ENCODE data around the gene BHLHA15. TPM values are rescaled to one million over a fixed set of nuclear protein-coding genes. Genes with fewer than 3 reads are reported as not detected.
A peak's percentile ranks its signal among the peaks of the same experiment; 100 is the strongest.

BHLHA15 gene
- total RNA-seq, 6 donors from 2014 or later, result 2.4 to 20.1 (median 3.5) TPM; not detected in 1

DNA sequence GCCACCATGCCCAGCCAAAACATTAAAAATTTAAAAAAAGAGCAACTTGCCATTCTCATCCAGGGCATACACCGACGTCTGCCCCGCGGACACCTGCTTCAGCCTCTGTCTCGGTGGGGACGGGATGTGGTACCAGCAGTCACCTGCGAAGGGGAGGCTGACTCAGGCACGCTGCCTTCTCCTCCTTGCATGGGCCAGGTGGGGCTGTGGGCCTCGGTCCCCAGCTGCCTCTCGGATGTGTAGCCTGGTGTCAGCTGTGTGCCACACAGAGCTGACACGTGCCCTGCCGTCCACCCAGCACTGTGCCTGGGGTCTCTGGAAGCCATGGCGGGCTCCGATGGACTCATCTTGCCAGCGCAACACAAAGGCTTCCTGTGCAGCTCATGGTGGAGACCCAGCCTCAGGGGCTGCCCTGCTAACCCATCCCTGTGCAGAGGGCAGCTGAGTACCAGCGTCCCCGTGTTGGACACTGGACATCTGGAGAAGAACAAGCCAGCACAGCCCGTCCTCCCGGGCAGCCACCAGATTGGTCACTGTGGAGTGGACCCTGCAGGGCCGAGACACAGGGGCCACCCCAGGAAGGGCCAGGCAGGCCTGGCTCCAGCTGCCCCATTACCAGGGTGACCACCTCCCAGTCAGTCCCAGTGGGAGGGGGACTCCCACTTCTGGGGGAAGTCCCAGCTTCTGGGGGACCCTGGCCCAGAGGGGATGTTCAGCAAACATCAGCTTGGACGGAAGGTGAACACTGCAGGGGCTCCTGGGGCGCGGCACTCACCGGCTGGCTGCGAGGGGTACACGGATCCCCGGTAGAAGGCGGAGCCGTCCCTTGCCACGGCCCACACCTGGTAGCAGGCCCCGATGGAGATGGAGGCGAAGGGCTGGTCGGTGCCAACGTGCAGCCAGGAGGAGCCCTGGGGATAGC is 10.6 kb downstream of the BHLHA15 start:
- H3K9me3 ChIP-seq, result no peaks in the 10 kb centered on the region
- H3K4me3 ChIP-seq, result no peak overlapping the region
- ATAC-seq (ENCODE audit: low FRiP score in 2 of 2) (peak in 1 of 2 donors; percentile 26), DNase-seq (no peak)
- no peak overlapping the region for H3K27ac ChIP-seq
- no peaks in the 10 kb centered on the region for H3K4me1 ChIP-seq
- no peaks in the 10 kb centered on the region for H3K27me3 ChIP-seq
- WGBS, 2 donors, result 98 to 100% methylated on average over 11 to 34 of the region's 34 CpGs
- TF ChIP-seq POLR2A (IDR thresholded peaks at IDR 0.05) (no peak), POLR2AphosphoS5 (IDR thresholded peaks at IDR 0.05) (no peak), EP300 (IDR thresholded peaks at IDR 0.05) (no peak)
- TF ChIP-seq, protein P1, sequence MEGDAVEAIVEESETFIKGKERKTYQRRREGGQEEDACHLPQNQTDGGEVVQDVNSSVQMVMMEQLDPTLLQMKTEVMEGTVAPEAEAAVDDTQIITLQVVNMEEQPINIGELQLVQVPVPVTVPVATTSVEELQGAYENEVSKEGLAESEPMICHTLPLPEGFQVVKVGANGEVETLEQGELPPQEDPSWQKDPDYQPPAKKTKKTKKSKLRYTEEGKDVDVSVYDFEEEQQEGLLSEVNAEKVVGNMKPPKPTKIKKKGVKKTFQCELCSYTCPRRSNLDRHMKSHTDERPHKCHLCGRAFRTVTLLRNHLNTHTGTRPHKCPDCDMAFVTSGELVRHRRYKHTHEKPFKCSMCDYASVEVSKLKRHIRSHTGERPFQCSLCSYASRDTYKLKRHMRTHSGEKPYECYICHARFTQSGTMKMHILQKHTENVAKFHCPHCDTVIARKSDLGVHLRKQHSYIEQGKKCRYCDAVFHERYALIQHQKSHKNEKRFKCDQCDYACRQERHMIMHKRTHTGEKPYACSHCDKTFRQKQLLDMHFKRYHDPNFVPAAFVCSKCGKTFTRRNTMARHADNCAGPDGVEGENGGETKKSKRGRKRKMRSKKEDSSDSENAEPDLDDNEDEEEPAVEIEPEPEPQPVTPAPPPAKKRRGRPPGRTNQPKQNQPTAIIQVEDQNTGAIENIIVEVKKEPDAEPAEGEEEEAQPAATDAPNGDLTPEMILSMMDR (IDR thresholded peaks at IDR 0.05), result no peak
- peaks cover 2 to 85% (median 56%) of the 10 kb centered on the region in 4 donors for H3K36me3 ChIP-seq

DNA sequence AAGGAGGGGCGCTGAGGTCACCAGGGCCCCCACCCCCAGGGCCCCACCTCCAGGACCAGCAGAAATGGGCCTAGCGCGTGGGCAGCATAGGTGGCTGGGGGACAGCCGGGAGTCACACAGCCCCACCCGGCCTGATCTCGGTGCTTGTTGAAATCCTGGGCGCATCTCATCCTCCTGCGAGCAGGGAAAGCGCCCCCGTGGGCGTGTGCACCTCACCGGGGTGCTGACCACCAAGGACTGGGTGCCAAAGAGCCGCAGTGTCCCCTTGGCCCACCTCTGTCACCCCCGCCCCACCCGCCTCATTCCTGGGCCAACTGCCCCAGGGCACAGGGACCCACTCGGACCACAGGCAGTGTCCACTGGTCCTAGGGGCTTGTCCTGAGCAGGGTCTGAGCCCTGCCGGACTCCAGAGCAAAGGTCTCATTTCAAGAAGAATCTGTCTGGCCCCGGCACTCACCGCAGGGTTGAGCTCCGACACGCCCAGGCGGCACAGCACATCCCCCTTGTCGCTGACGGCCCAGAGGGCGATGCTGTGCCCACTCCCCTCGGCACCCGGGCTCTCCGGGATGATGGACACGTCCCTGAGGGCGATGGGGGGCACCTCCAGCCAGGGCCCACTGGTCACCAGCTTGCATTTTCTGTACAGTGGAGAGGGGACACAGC is 11.4 kb downstream of the BHLHA15 start:
- TF ChIP-seq, protein P1 (IDR thresholded peaks at IDR 0.05), result no peak
- TF ChIP-seq POLR2A (IDR thresholded peaks at IDR 0.05), result no peak
- TF ChIP-seq EP300 (IDR thresholded peaks at IDR 0.05), result no peak
- no peak for TF ChIP-seq POLR2AphosphoS5 (IDR thresholded peaks at IDR 0.05)
- DNase-seq (no peak), ATAC-seq (ENCODE audit: low FRiP score in 2 of 2) (peak in 1 of 2 donors; percentile 6)
- WGBS, 2 donors, result 93 to 95% methylated on average over 4 to 18 of the region's 30 CpGs
- Histone ChIP-seq H3K4me1 (no peaks in the 10 kb centered on the region), H3K36me3 (peaks cover 0 to 85% (median 51%) of the 10 kb centered on the region in 4 donors), H3K9me3 (no peaks in the 10 kb centered on the region), H3K27ac (no peak overlapping the region), H3K27me3 (no peaks in the 10 kb centered on the region), H3K4me3 (no peak overlapping the region)

DNA sequence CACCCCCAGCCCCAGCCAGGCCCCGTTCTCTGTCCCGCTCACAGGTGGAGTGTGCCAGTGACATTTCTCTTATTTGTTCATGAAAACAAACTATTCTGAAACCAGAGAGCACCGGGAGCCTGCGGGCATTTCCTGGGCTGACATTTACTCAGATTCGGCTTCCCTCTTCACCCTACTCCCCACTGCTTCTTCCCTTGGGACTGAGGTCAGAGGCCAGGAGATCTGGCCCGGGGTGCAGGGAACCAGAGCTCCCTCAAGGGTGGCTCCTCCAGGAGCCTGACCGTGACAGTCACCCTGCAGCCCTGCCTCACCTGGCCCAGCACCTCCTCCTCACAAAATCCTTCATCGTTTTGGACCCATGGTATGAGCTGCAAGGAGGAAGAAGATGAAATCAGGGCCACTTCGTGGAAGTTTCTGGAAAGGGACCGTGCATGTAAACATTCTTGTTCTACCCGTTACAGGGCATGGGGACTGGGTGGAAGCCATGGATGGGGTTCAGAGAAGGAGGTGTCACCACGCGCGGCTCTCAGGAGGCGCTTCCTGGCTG is 12.2 kb downstream of the BHLHA15 start:
- H3K4me1 ChIP-seq, result no peaks in the 10 kb centered on the region
- no peak overlapping the region for H3K27ac ChIP-seq
- H3K36me3 ChIP-seq, result peaks cover 3 to 89% (median 53%) of the 10 kb centered on the region in 4 donors
- no peaks in the 10 kb centered on the region for H3K9me3 ChIP-seq
- ATAC-seq (ENCODE audit: low FRiP score in 2 of 2) (no peak), DNase-seq (no peak)
- H3K27me3 ChIP-seq, result no peaks in the 10 kb centered on the region
- no peak overlapping the region for H3K4me3 ChIP-seq
- TF ChIP-seq POLR2AphosphoS5 (IDR thresholded peaks at IDR 0.05), result no peak
- no peak for TF ChIP-seq POLR2A (IDR thresholded peaks at IDR 0.05)
- TF ChIP-seq EP300 (IDR thresholded peaks at IDR 0.05), result no peak
- TF ChIP-seq, protein P1 (IDR thresholded peaks at IDR 0.05), result no peak
- WGBS, 2 donors, result 76 to 90% methylated on average over 11 to 13 of the region's 15 CpGs

DNA sequence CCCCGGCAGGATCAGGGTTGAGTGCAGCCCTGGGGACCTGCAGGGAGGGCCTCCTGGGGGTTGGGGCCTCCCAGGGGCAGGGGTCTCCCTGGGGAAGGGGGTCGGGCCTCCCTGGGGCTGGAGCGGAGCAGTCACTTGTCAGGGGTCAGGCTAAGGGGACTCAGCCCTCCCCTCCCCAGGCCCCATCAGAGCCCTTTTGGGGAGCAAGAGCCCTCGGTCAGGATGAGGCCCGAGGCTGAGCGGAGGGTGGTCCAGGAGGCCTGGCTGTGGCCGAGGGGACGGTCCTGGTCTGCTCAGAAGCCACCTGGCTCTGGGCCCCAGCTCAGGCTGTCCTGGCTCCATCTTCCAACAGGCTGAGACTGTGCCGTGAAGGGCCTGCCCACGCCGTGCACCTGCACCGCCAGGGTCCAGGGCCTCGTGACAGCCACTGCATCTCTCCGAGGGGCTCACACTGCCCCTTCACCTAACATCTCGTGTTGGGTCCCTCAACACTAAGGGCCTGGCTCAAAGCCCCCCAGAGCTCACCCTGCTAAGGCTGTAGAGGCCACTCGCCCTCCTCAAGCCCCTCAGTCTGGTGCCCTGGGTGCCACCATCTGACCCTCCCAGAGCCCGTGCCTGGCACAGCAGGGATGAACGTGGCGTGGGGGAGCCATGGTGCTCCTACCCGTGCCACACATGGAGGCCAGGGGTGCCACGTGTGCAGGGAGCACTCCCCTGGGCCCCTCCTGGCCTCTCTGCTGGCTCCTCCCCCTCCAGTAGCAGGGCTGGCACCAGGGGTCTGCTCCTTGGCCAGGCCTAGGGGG is 12.9 kb downstream of the BHLHA15 start:
- H3K4me1 ChIP-seq, result no peaks in the 10 kb centered on the region
- 85 to 100% methylated on average over 2 to 19 of the region's 21 CpGs for WGBS, 2 donors
- H3K9me3 ChIP-seq, result no peaks in the 10 kb centered on the region
- no peak for DNase-seq
- TF ChIP-seq, protein P1 (IDR thresholded peaks at IDR 0.05), result no peak
- TF ChIP-seq POLR2A (IDR thresholded peaks at IDR 0.05) (no peak), EP300 (IDR thresholded peaks at IDR 0.05) (no peak), POLR2AphosphoS5 (IDR thresholded peaks at IDR 0.05) (no peak)
- H3K27me3 ChIP-seq, result no peaks in the 10 kb centered on the region
- ATAC-seq (ENCODE audit: low FRiP score in 2 of 2), result peak in 1 of 2 donors; percentile 3
- peaks cover 3 to 95% (median 54%) of the 10 kb centered on the region in 4 donors for H3K36me3 ChIP-seq
- no peak overlapping the region for H3K4me3 ChIP-seq
- no peak overlapping the region for H3K27ac ChIP-seq
